ENCODE measurements around the gene NAV2.

GRCh38 chr11:20105427-20105826 lies 392.8 kb downstream of the NAV2 start:
- TF ChIP-seq POLR2A (IDR thresholded peaks at IDR 0.05; ENCODE audit: low read length) (no peak), GATA1 (IDR thresholded peaks at IDR 0.05; ENCODE audit: low read depth, low read length) (no peak)

Data from erythroblast (primary cell).